ENCODE data around the gene CPSF4L.

The CPSF4L gene

DNA sequence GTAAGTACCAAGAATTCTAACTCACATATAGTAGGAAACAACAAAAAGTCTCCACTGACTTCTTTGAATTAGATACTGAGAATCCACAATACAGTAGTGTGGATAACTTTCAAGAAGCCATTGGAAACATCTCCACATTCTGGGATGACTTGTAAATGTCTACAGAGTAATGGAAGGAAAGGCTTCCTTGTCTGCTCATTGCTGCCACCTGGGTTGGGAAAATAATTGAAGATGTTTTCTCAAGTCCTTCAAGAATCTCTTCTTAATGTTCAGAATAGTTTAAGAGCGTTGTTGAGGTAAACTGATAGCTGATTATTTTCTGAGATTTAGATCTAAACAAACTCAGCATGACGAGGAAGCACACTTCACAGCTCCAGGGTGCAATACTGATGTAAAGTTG is 14.0 kb downstream of the CPSF4L start:
- ChIA-PET CTCF (interaction anchor here (2.0 to 13.4 kb wide), 3 partner anchors 8 to 121 kb away, joined by 6 to 315 read pairs (median 41); a partner anchor contains a TSS), POLR2A (no interaction called here)
- TF ChIP-seq, protein P1, sequence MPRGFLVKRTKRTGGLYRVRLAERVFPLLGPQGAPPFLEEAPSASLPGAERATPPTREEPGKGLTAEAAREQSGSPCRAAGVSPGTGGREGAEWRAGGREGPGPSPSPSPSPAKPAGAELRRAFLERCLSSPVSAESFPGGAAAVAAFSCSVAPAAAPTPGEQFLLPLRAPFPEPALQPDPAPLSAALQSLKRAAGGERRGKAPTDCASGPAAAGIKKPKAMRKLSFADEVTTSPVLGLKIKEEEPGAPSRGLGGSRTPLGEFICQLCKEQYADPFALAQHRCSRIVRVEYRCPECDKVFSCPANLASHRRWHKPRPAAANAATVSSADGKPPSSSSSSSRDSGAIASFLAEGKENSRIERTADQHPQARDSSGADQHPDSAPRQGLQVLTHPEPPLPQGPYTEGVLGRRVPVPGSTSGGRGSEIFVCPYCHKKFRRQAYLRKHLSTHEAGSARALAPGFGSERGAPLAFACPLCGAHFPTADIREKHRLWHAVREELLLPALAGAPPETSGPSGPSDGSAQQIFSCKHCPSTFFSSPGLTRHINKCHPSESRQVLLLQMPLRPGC (tag by site-specific recombination; IDR thresholded peaks at IDR 0.05): no peak
- Histone ChIP-seq H3K9me3 (ENCODE audit: control insufficient read depth, insufficient read depth, low read depth, low read length) (no peaks in the 10 kb centered on the region), H3K4me3 (ENCODE audit: low read depth, low read length) (no peak overlapping the region), H3K36me3 (ENCODE audit: control insufficient read depth in 2 of 2, insufficient read depth in 1 of 2, low read length in 2 of 2) (peaks cover 28 to 53% of the 10 kb centered on the region in 2 experiments), H3K4me1 (ENCODE audit: control insufficient read depth, insufficient read depth, low read length) (no peaks in the 10 kb centered on the region), H3K27ac (ENCODE audit: extremely low read depth, low read depth, low read length) (no peak overlapping the region)

DNA sequence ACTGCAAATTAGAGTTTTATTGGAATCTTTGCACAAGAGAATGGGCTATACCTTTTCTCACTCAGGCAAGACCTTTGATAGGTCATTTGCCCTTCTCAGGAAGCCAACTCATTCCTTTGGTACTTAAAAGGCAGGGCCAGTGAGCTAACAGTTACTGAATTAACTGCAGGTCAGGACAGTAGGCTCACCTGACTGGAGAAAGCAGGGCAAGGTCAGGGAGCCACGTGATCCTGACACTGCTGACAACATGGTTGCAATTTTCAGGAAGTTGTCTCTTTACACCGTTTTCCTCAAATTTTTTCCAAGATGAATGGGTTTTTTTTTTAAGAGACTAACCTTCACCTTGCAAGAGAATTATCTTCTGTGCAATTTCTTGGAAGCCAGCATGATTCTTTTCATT is 21.1 kb downstream of the CPSF4L start:
- no peaks in the 10 kb centered on the region for H3K4me1 ChIP-seq (ENCODE audit: control insufficient read depth, insufficient read depth, low read length)
- H3K36me3 ChIP-seq (ENCODE audit: control insufficient read depth in 2 of 2, insufficient read depth in 1 of 2, low read length in 2 of 2): peaks cover 54 to 84% of the 10 kb centered on the region in 2 experiments
- H3K4me3 ChIP-seq (ENCODE audit: low read depth, low read length): no peak overlapping the region
- H3K27ac ChIP-seq (ENCODE audit: extremely low read depth, low read depth, low read length): no peak overlapping the region
- POLR2A ChIA-PET: interaction anchor here (0.8 kb wide), 1 partner anchor 61 kb away, joined by 3 read pairs; no protein-coding TSS in a partner anchor
- CTCF ChIA-PET: interaction anchor here (0.7 to 2.6 kb wide), 4 partner anchors 14 to 463 kb away, joined by 3 to 19 read pairs (median 8); no protein-coding TSS in a partner anchor
- no peak for TF ChIP-seq ZNF292 (tag by site-specific recombination; IDR thresholded peaks at IDR 0.05; ENCODE audit: borderline replicate concordance, low read depth)
- TF ChIP-seq ZNF302 (tag by site-specific recombination; IDR thresholded peaks at IDR 0.05; ENCODE audit: low read depth): no peak
- no peak for TF ChIP-seq ZFP3 (tag by site-specific recombination; IDR thresholded peaks at IDR 0.05; ENCODE audit: low read depth)
- no peak for TF ChIP-seq ZNF747 (tag by site-specific recombination; IDR thresholded peaks at IDR 0.05)
- no peak for TF ChIP-seq KLF7 (tag by site-specific recombination; IDR thresholded peaks at IDR 0.05; ENCODE audit: borderline replicate concordance)
- no peaks in the 10 kb centered on the region for H3K9me3 ChIP-seq (ENCODE audit: control insufficient read depth, insufficient read depth, low read depth, low read length)

DNA sequence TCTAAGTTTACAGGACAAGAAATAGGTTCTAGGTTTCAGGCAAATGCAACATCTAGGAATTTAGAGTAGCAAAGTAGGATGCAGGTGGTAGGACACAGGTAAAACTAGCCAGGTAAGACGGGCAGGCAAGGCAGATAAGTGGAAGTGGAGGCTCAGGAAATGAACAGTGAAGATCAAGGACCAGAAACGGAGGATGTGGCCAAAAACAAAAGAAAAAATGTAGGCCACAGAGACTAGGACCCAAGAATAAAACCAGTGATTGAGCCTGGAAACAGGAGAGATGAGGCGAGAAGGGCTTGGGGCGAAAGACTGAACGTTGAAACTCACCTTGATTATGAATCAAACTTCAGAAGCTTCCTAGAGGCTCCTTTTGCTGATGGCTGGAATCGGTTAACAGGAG is 24.0 kb downstream of the CPSF4L start:
- no peak overlapping the region for H3K4me3 ChIP-seq (ENCODE audit: low read depth, low read length)
- ChIA-PET CTCF (interaction anchor here (0.9 to 3.2 kb wide), 3 partner anchors 18 to 132 kb away, joined by 3 to 20 read pairs (median 19); no protein-coding TSS in a partner anchor), POLR2A (interaction anchor here (0.6 to 0.7 kb wide), 2 partner anchors 120 to 145 kb away, joined by 3 read pairs; partner anchors contain the start of gene SLC39A11)
- H3K4me1 ChIP-seq (ENCODE audit: control insufficient read depth, insufficient read depth, low read length): no peaks in the 10 kb centered on the region
- H3K9me3 ChIP-seq (ENCODE audit: control insufficient read depth, insufficient read depth, low read depth, low read length): no peaks in the 10 kb centered on the region
- H3K36me3 ChIP-seq (ENCODE audit: control insufficient read depth in 2 of 2, insufficient read depth in 1 of 2, low read length in 2 of 2): peaks cover 47 to 83% of the 10 kb centered on the region in 2 experiments
- no peak overlapping the region for H3K27ac ChIP-seq (ENCODE audit: extremely low read depth, low read depth, low read length)
- TF ChIP-seq ZXDB (tag by site-specific recombination; IDR thresholded peaks at IDR 0.05) (no peak), ZNF121 (tag by site-specific recombination; IDR thresholded peaks at IDR 0.05) (no peak), KLF8 (tag by site-specific recombination; IDR thresholded peaks at IDR 0.05) (no peak), ZNF830 (tag by site-specific recombination; IDR thresholded peaks at IDR 0.05; ENCODE audit: low read depth) (no peak), ZNF174 (tag by site-specific recombination; IDR thresholded peaks at IDR 0.05) (no peak), ZNF214 (tag by site-specific recombination; IDR thresholded peaks at IDR 0.05; ENCODE audit: borderline replicate concordance) (no peak), ZBTB21 (tag by site-specific recombination; IDR thresholded peaks at IDR 0.05) (no peak), ZNF138 (tag by site-specific recombination; IDR thresholded peaks at IDR 0.05; ENCODE audit: borderline replicate concordance) (no peak), ZNF555 (tag by site-specific recombination; conservative IDR thresholded peaks at IDR 0.05) (no peak), ZNF404 (tag by site-specific recombination; IDR thresholded peaks at IDR 0.05) (no peak), ZSCAN16 (tag by site-specific recombination; IDR thresholded peaks at IDR 0.05) (no peak), FEZF1 (tag by site-specific recombination; IDR thresholded peaks at IDR 0.05) (no peak), ZNF292 (tag by site-specific recombination; IDR thresholded peaks at IDR 0.05; ENCODE audit: borderline replicate concordance, low read depth) (no peak), ZNF560 (tag by site-specific recombination; IDR thresholded peaks at IDR 0.05; ENCODE audit: borderline replicate concordance) (no peak)
- TF ChIP-seq, protein P2, sequence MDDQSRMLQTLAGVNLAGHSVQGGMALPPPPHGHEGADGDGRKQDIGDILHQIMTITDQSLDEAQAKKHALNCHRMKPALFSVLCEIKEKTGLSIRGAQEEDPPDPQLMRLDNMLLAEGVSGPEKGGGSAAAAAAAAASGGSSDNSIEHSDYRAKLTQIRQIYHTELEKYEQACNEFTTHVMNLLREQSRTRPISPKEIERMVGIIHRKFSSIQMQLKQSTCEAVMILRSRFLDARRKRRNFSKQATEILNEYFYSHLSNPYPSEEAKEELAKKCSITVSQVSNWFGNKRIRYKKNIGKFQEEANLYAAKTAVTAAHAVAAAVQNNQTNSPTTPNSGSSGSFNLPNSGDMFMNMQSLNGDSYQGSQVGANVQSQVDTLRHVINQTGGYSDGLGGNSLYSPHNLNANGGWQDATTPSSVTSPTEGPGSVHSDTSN (CRISPR knock-in tag; IDR thresholded peaks at IDR 0.05): no peak
- TF ChIP-seq, protein P3, sequence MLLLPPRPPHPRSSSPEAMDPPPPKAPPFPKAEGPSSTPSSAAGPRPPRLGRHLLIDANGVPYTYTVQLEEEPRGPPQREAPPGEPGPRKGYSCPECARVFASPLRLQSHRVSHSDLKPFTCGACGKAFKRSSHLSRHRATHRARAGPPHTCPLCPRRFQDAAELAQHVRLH (tag by site-specific recombination; IDR thresholded peaks at IDR 0.05): no peak
